Suprapubic skin (tissue), 4 donors: ENCODE data around the gene RABEP1. TPM values are rescaled to one million over a fixed set of nuclear protein-coding genes. Genes with fewer than 3 reads are reported as not detected.
"Not testable (repeated sequence)": the region's sequence is repeated elsewhere in the genome, so short reads cannot be mapped to it uniquely, and the experiment has no call there.

Experiments used
- DNase-seq, 2 donors: peaks; one replicate each; pipeline ENCODE4 v3.0.0-alpha.2; 2019; ENCODE audit warnings: low spot score in 2 of 2
- H3K27ac ChIP-seq: fragments of 200-600 bp; sonication (generic); one replicate; pipeline ENCODE4 v1.5.1; 2019
- H3K27me3 ChIP-seq: fragments of 200-600 bp; sonication (generic); one replicate; pipeline ENCODE4 v1.5.1; 2019
- H3K36me3 ChIP-seq: fragments of 200-600 bp; sonication (generic); one replicate; pipeline ENCODE4 v1.5.1; 2019
- H3K4me1 ChIP-seq: fragments of 200-600 bp; sonication (generic); one replicate; pipeline ENCODE4 v1.5.1; 2019
- H3K4me3 ChIP-seq: fragments of 200-600 bp; sonication (generic); one replicate; pipeline ENCODE4 v1.5.1; 2019; ENCODE audit warnings: mild to moderate bottlenecking
- H3K9me3 ChIP-seq: fragments of 200-600 bp; sonication (generic); one replicate; pipeline ENCODE4 v1.5.1; 2019
- CTCF ChIP-seq, 2 donors: fragments of 200-600 bp in 1 of 2; fragments of 450-650 bp in 1 of 2; sonication (generic) in 1 of 2; IDR thresholded peaks; one replicate each; pipeline ENCODE4 v1.5.1; 2016 to 2019; ENCODE audit warnings: antibody characterized with exemption in 2 of 2, mild to moderate bottlenecking in 1 of 2, moderate library complexity in 1 of 2
- EP300 ChIP-seq: sonication (generic); formaldehyde crosslinking; IDR thresholded peaks from one replicate; pipeline ENCODE4 v1.6.1; 2017; ENCODE audit warnings: antibody characterized with exemption
- POLR2A ChIP-seq, 2 donors: fragments of 450-650 bp; IDR thresholded peaks; one replicate each; pipeline ENCODE4 v1.6.1; 2017; ENCODE audit warnings: antibody characterized with exemption in 2 of 2, mild to moderate bottlenecking in 2 of 2, moderate library complexity in 2 of 2
- POLR2AphosphoS5 ChIP-seq, 3 donors: sonication (generic); formaldehyde crosslinking; IDR thresholded peaks; one replicate each; pipeline ENCODE4 v1.6.1; 2017; ENCODE audit warnings: antibody characterized with exemption in 3 of 3
- WGBS: methylation state at CpG from one replicate; pipeline ENCODE4 v1.1.5; 2018; 5-methylcytosine and 5-hydroxymethylcytosine counted together
- total RNA-seq, 4 donors: library from RNA; depleted of rRNA; stranded (reverse); fragments of >200 nt; gene quantifications; one replicate each; pipeline ENCODE4 v1.1.0, GENCODE V29; 2016

Gene RABEP1
- total RNA-seq, 4 donors from 2014 or later = 19.2 to 46.4 (median 25.0) TPM

DNA sequence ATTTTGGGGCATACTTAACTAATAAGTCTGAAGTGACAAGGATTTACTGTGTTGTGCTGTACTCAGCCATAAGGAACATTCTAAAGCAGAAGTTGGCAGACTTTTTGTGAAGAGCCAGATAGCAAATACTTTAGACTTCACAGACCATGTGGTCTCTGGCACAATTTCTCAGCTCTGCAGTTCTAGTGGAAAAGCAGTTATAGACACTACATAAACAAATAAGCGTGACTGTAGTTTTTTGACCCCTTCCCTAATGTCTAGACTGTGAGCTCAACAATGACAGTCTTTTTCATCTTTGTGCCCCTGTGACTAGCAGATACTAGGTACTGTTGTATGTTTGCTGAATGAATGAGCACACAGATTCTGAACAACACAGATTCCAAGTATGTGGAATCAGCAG, 142.8 kb downstream of the RABEP1 start:
- Histone ChIP-seq H3K27me3 (no peaks in the 10 kb centered on the region), H3K4me1 (peaks cover 20% of the 10 kb centered on the region), H3K27ac (no peak overlapping the region), H3K4me3 (no peak overlapping the region), H3K9me3 (no peaks in the 10 kb centered on the region), H3K36me3 (peaks cover 72% of the 10 kb centered on the region)
- TF ChIP-seq POLR2A (IDR thresholded peaks at IDR 0.05) (no peak), CTCF (IDR thresholded peaks at IDR 0.05) (no peak), POLR2AphosphoS5 (IDR thresholded peaks at IDR 0.05) (no peak), EP300 (no peak)
- WGBS = 83% methylated on average over 1 of the region's 1 CpG
- no peak for DNase-seq

DNA sequence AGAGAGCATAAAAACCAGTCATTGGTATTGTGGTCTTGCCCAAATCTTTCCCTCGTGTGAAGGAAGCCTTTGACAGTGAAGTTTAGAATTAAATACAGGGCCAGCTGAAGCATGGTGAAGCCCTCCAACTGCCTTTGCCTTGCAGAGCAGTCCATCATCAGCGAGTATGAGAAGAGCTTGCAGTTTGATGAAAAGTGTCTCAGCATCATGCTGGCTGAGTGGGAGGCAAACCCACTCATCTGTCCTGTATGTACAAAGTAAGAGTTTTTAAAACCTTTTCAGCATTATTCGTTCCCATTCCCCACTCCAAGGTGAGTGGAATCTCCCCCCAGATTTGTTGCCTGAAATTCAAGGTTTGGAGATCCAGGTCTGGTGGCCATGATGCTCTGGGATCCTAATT, 143.7 kb downstream of the RABEP1 start:
- H3K9me3 ChIP-seq = no peaks in the 10 kb centered on the region
- no peak overlapping the region for H3K4me3 ChIP-seq
- no peak for DNase-seq
- H3K27me3 ChIP-seq = no peaks in the 10 kb centered on the region
- H3K27ac ChIP-seq = no peak overlapping the region
- H3K4me1 ChIP-seq = peaks cover 14% of the 10 kb centered on the region
- 71% methylated on average over 3 of the region's 3 CpGs for WGBS
- no peak for TF ChIP-seq POLR2AphosphoS5 (IDR thresholded peaks at IDR 0.05)
- no peak for TF ChIP-seq POLR2A (IDR thresholded peaks at IDR 0.05)
- TF ChIP-seq EP300 = no peak
- H3K36me3 ChIP-seq = peaks cover 81% of the 10 kb centered on the region

DNA sequence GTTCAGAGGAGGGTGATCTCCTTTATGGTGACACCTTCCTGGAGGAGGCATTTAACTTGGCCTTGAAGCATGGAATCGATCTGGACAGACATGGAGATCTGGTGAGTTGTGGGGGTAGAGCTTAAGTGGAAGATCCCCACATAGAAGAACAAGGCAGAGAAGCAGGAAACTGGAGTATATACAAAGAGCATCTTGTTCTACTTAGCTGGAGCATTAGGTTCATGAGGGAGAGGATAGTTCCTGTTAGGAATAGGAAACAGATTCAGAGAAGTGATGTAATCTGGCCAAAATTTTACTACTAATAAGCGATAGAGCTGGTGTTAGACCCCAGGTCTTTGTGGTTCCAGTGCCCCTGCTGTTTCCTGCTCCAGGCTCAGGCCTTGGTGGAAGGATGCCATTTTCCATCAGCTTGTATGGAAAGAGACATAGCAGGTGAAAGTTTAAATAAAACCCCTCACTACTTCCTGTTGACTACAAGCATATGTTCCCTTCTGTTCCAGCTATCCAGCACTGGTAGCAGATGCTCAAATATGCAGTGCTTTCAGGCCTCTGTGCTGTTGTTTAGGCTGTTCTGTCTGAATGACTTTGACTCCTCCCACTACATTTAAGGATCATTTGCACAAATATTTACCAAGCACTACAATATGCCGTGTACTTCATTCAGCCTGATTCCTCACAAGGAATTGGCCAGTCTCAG, 147.3 kb downstream of the RABEP1 start:
- peak overlapping the region; percentile 14 for H3K27ac ChIP-seq
- DNase-seq = no peak
- WGBS = 64% methylated on average over 3 of the region's 3 CpGs
- TF ChIP-seq EP300 (no peak), POLR2AphosphoS5 (IDR thresholded peaks at IDR 0.05) (no peak), CTCF (IDR thresholded peaks at IDR 0.05) (no peak), POLR2A (IDR thresholded peaks at IDR 0.05) (no peak)
- no peaks in the 10 kb centered on the region for H3K27me3 ChIP-seq
- H3K36me3 ChIP-seq = peaks cover 97% of the 10 kb centered on the region
- peaks cover 6% of the 10 kb centered on the region for H3K4me1 ChIP-seq
- no peak overlapping the region for H3K4me3 ChIP-seq
- H3K9me3 ChIP-seq = no peaks in the 10 kb centered on the region

- Histone ChIP-seq H3K27me3 (no peaks in the 10 kb centered on the region), H3K4me3 (no peak overlapping the region), H3K36me3 (peaks cover 97% of the 10 kb centered on the region), H3K4me1 (peaks cover 6% of the 10 kb centered on the region), H3K9me3 (no peaks in the 10 kb centered on the region), H3K27ac (no peak overlapping the region)
- 92% methylated on average over 3 of the region's 3 CpGs for WGBS
- DNase-seq = no peak
- TF ChIP-seq CTCF (IDR thresholded peaks at IDR 0.05) = no peak
- no peak for TF ChIP-seq POLR2AphosphoS5 (IDR thresholded peaks at IDR 0.05)
- no peak for TF ChIP-seq POLR2A (IDR thresholded peaks at IDR 0.05)
- no peak for TF ChIP-seq EP300
Measured at GRCh38 chr17:5430413-5430999, 148.4 kb downstream of the RABEP1 start.

- H3K4me3 ChIP-seq, H3K27ac ChIP-seq, H3K27me3 ChIP-seq, DNase-seq, H3K9me3 ChIP-seq: not testable (repeated sequence)
- Histone ChIP-seq H3K36me3 (peaks cover 90% of the 10 kb centered on the region), H3K4me1 (peaks cover 10% of the 10 kb centered on the region)
- WGBS = 70% methylated on average over 5 of the region's 5 CpGs
Measured at GRCh38 chr17:5431234-5431633, 149.2 kb downstream of the RABEP1 start.

DNA sequence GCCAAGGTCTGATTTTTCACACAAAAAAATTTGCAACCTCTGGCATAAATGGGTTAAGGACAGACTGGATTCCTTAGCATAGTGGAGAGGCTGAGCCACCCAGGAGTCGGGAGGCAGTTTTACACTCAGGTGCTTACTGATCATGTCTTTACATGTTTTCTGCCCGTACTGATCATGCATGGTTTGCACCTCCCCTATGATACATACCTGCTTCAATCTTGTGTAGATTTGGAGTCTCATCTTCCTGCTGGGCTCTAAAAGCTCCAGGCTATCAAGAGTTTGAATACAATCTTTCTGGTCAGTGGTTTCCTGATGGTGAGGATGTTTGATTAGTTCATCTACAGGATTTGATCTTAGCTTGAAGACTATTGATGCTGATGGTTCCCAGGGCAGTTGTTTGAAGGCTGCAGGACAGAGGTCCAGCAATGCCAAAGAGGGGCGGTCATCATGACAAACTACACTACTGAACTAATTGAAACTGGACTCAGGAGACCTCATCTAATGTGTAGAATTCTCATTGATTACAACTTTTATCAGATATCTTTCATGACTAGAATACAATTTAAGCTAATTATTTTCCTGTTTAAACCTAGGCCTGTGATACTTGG, 150.0 kb downstream of the RABEP1 start:
- 51% methylated on average over 3 of the region's 3 CpGs for WGBS
- no peak overlapping the region for H3K4me3 ChIP-seq
- peaks cover 15% of the 10 kb centered on the region for H3K4me1 ChIP-seq
- TF ChIP-seq CTCF (IDR thresholded peaks at IDR 0.05) (no peak), EP300 (no peak)
- H3K27me3 ChIP-seq = no peaks in the 10 kb centered on the region
- peaks cover 86% of the 10 kb centered on the region for H3K36me3 ChIP-seq
- no peak overlapping the region for H3K27ac ChIP-seq
- no peaks in the 10 kb centered on the region for H3K9me3 ChIP-seq
- no peak for DNase-seq
